HFFc6 (cell line): ENCODE data around the gene ZNF513. TPM values are rescaled to one million over a fixed set of nuclear protein-coding genes. Genes with fewer than 3 reads are reported as not detected.

Experiments
- DNase-seq: peaks from one replicate; pipeline ENCODE4 v3.0.0-alpha.2; 2018
- H3K27ac Mint-ChIP-seq: 2 replicates; pipeline ENCODE4 v1.8.0; 2020; ENCODE audit warnings: mild to moderate bottlenecking, mixed read lengths
- H3K27me3 Mint-ChIP-seq: 2 replicates; pipeline ENCODE4 v1.8.0; 2021; ENCODE audit warnings: mild to moderate bottlenecking, moderate library complexity, mixed read lengths; ENCODE audit not compliant: insufficient read depth
- H3K36me3 Mint-ChIP-seq: 2 replicates; pipeline ENCODE4 v1.8.0; 2021; ENCODE audit warnings: low read depth, mixed read lengths
- H3K4me1 Mint-ChIP-seq: 2 replicates; pipeline ENCODE4 v1.8.0; 2020; ENCODE audit warnings: low read depth, mixed read lengths
- H3K4me3 Mint-ChIP-seq: 2 replicates; pipeline ENCODE4 v1.8.0; 2020; ENCODE audit warnings: mild to moderate bottlenecking, moderate library complexity, mixed read lengths
- H3K9me3 Mint-ChIP-seq: 2 replicates; pipeline ENCODE4 v1.8.0; 2020; ENCODE audit warnings: mild to moderate bottlenecking, mixed read lengths
- total RNA-seq, 6 experiments: library from RNA; stranded (reverse); fragmentation: NEBNext Ultra II Directional; extraction: Animal tissue kit (Norgen Biotek cat#: 25700); gene quantifications; 2 replicates in 1 of 6; 3 replicates in 5 of 6; pipeline ENCODE4 v1.2.3, GENCODE V29; 2021
- TF ChIP-seq, protein P1 (sequence below): fragments of 200-600 bp; sonication (generic); IDR thresholded peaks from 2 replicates; pipeline ENCODE4 v1.5.0; 2021; ENCODE audit warnings: antibody characterized with exemption, mild to moderate bottlenecking

Gene ZNF513
- total RNA-seq, 6 experiments from 2014 or later: 11.9 to 15.3 (median 12.8) TPM

DNA sequence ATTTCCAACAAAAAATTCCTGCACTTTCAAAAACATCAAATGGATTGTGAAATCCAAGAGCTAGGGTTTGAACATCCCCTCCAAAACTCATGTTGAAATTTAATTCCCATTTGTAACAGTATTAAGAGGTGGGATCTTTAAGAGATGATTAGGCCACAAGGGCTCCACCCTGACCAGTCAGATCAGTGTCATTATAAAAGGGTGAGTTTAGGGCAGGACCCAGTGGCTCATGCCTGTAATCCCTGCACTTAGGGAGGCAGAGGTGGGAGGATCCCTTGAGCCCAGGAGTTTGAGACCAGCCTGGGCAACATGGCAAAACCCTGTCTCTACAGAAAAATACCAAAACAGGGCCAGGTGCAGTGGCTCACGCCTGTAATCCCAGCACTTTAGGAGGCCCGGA, 32.9 kb downstream of the ZNF513 start:
- DNase-seq: no peak

DNA sequence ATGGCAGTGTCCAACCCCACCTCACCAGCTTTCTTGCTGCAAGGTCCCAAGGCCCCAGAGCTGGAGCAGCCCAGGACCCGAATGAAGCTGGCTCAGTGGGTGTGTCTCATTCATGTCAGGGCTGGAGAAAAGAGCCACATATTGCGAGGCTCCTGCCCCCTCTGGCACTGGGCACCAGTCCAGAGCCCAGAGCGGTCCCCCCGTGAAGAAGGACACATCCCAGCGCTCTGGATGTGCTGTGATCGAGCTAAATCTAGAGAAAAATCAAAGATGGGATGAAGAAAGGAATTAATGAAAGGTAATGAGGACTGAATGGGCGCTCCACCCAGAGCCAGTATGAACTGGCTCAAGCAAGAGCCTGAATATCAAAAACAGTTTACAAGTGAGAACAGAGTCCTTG, 44.4 kb downstream of the ZNF513 start:
- no peaks in the 10 kb centered on the region for H3K9me3 Mint-ChIP-seq
- H3K4me1 Mint-ChIP-seq: no peaks in the 10 kb centered on the region
- no peak for DNase-seq
- peaks cover 18% of the 10 kb centered on the region for H3K36me3 Mint-ChIP-seq
- H3K4me3 Mint-ChIP-seq: no peak overlapping the region
- no peak overlapping the region for H3K27ac Mint-ChIP-seq
- H3K27me3 Mint-ChIP-seq: no peaks in the 10 kb centered on the region; the same call in 1 of the 2 replicates
- TF ChIP-seq, protein P1, sequence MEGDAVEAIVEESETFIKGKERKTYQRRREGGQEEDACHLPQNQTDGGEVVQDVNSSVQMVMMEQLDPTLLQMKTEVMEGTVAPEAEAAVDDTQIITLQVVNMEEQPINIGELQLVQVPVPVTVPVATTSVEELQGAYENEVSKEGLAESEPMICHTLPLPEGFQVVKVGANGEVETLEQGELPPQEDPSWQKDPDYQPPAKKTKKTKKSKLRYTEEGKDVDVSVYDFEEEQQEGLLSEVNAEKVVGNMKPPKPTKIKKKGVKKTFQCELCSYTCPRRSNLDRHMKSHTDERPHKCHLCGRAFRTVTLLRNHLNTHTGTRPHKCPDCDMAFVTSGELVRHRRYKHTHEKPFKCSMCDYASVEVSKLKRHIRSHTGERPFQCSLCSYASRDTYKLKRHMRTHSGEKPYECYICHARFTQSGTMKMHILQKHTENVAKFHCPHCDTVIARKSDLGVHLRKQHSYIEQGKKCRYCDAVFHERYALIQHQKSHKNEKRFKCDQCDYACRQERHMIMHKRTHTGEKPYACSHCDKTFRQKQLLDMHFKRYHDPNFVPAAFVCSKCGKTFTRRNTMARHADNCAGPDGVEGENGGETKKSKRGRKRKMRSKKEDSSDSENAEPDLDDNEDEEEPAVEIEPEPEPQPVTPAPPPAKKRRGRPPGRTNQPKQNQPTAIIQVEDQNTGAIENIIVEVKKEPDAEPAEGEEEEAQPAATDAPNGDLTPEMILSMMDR: no peak

More for the DNA sequence above, 32.9 kb downstream of the ZNF513 start:
- H3K4me3 Mint-ChIP-seq: no peak overlapping the region
- H3K27ac Mint-ChIP-seq: no peak overlapping the region
- no peaks in the 10 kb centered on the region for H3K27me3 Mint-ChIP-seq
- H3K4me1 Mint-ChIP-seq: peaks cover 9% of the 10 kb centered on the region; the same call in 1 of the 2 replicates
- H3K36me3 Mint-ChIP-seq: no peaks in the 10 kb centered on the region; the same call in 1 of the 2 replicates
- TF ChIP-seq, protein P1: no peak
- no peaks in the 10 kb centered on the region for H3K9me3 Mint-ChIP-seq

DNA sequence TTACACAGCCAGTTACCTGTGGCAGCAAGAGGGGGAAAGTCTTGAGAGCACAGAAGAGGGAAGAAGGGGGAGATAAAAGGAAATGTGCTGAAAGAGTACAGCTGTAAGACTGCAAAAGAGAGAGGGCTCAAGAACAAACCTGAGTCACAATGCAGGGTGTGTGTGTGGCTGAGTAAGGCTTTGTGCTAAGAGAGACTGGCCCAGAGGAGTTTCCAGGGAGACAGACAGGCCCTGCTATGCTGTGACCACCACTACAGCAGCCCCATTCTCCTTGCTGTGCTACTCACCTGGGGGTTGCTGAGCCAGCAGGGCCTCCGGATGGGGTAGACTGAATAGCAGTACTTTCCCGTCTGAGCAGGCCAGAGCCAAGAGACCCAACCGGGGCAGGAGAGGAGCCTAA, 45.2 kb downstream of the ZNF513 start:
- TF ChIP-seq, protein P1: no peak
- no peaks in the 10 kb centered on the region for H3K27me3 Mint-ChIP-seq
- peaks cover 14% of the 10 kb centered on the region for H3K36me3 Mint-ChIP-seq
- no peaks in the 10 kb centered on the region for H3K4me1 Mint-ChIP-seq
- no peak overlapping the region for H3K27ac Mint-ChIP-seq
- H3K4me3 Mint-ChIP-seq: no peak overlapping the region
- no peaks in the 10 kb centered on the region for H3K9me3 Mint-ChIP-seq
- DNase-seq: no peak

Other genes starting within 250 kb of the ZNF513 start
- 10 to 100 TPM; 43.4 to 50.7 (median 46.4) TPM for gene PREB, start 246.1 kb downstream of the ZNF513 start, total RNA-seq
- not detected for gene PRR30, start 241.3 kb downstream of the ZNF513 start, total RNA-seq
- gene TCF23, start 231.7 kb downstream of the ZNF513 start, total RNA-seq: not detected
- gene ATRAID, start 168.7 kb downstream of the ZNF513 start, total RNA-seq: 100 to 1,000 TPM in 5 of 6 experiments, 10 to 100 TPM in 1; 98.8 to 123 (median 116) TPM
- gene SLC5A6, start 168.5 kb downstream of the ZNF513 start, total RNA-seq: 10 to 100 TPM; 23.6 to 32.6 (median 25.5) TPM
- 10 to 100 TPM; 38.3 to 46.9 (median 42.8) TPM for gene CAD, start 163.4 kb downstream of the ZNF513 start, total RNA-seq
- not detected for gene SLC30A3, start 117.7 kb downstream of the ZNF513 start, total RNA-seq
- not detected for gene DNAJC5G, start 105.3 kb downstream of the ZNF513 start, total RNA-seq
- not detected for gene TRIM54, start 98.3 kb downstream of the ZNF513 start, total RNA-seq
- gene UCN, start 72.3 kb downstream of the ZNF513 start, total RNA-seq: under 1 TPM; 0.46 to 0.88 (median 0.73) TPM
- gene MPV17, start 57.6 kb downstream of the ZNF513 start, total RNA-seq: 10 to 100 TPM; 72.5 to 89.8 (median 83.5) TPM
- 10 to 100 TPM; 42.9 to 53.0 (median 48.4) TPM for gene GTF3C2, start 24.0 kb downstream of the ZNF513 start, total RNA-seq
- 10 to 100 TPM; 44.5 to 48.4 (median 45.8) TPM for gene EIF2B4, start 10.4 kb downstream of the ZNF513 start, total RNA-seq
- 100 to 1,000 TPM; 140 to 160 (median 150) TPM for gene SNX17, start 10.1 kb downstream of the ZNF513 start, total RNA-seq
- 10 to 100 TPM; 74.6 to 96.8 (median 87.8) TPM for gene PPM1G, start 28.9 kb upstream of the ZNF513 start, total RNA-seq
- 100 to 1,000 TPM; 101 to 110 (median 108) TPM for gene NRBP1, start 47.9 kb upstream of the ZNF513 start, total RNA-seq
- 1 to 10 TPM in 2 of 6 experiments, under 1 TPM in 4; 0.34 to 1.3 (median 0.65) TPM for gene KRTCAP3, start 61.6 kb upstream of the ZNF513 start, total RNA-seq
- 10 to 100 TPM in 5 of 6 experiments, 1 to 10 TPM in 1; 9.8 to 15.2 (median 13.2) TPM for gene IFT172, start 109.0 kb upstream of the ZNF513 start, total RNA-seq
- 1 to 10 TPM; 3.1 to 6.9 (median 5.4) TPM for gene FNDC4, start 114.5 kb upstream of the ZNF513 start, total RNA-seq
- not detected for gene GCKR, start 116.1 kb upstream of the ZNF513 start, total RNA-seq
- gene ZNF512, start 202.3 kb upstream of the ZNF513 start, total RNA-seq: 10 to 100 TPM; 20.1 to 28.3 (median 26.7) TPM
- 1 to 10 TPM in 2 of 6 experiments, under 1 TPM in 4; 0.52 to 1.2 (median 0.97) TPM for gene CCDC121, start 248.3 kb upstream of the ZNF513 start, total RNA-seq
- gene GPN1, start 248.3 kb upstream of the ZNF513 start, total RNA-seq: 10 to 100 TPM; 33.2 to 44.2 (median 39.8) TPM